ENCODE measurements around the gene PDZRN4.

DNA sequence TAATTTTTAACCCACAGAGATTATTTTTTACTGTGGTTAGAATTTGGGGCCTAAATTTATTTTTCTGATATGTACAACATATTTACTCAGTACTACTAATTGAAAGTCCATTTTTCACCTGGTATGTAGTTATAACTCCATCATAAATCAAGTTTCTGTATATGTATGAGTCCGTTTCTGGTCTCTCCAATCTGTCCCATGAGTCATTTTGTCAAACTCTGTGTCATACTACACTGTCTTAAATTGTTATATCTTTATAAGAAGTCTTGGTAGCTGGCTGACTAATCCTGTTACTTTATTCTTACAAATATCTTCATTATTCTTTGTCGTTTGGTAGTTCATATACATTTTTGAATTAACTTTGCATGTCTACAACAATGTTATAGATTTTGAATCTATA lies 344.0 kb downstream of the PDZRN4 start:
- no peak for TF ChIP-seq POLR2AphosphoS5 (IDR thresholded peaks at IDR 0.05; ENCODE audit: low read depth, low read length)
- TF ChIP-seq, protein P1, sequence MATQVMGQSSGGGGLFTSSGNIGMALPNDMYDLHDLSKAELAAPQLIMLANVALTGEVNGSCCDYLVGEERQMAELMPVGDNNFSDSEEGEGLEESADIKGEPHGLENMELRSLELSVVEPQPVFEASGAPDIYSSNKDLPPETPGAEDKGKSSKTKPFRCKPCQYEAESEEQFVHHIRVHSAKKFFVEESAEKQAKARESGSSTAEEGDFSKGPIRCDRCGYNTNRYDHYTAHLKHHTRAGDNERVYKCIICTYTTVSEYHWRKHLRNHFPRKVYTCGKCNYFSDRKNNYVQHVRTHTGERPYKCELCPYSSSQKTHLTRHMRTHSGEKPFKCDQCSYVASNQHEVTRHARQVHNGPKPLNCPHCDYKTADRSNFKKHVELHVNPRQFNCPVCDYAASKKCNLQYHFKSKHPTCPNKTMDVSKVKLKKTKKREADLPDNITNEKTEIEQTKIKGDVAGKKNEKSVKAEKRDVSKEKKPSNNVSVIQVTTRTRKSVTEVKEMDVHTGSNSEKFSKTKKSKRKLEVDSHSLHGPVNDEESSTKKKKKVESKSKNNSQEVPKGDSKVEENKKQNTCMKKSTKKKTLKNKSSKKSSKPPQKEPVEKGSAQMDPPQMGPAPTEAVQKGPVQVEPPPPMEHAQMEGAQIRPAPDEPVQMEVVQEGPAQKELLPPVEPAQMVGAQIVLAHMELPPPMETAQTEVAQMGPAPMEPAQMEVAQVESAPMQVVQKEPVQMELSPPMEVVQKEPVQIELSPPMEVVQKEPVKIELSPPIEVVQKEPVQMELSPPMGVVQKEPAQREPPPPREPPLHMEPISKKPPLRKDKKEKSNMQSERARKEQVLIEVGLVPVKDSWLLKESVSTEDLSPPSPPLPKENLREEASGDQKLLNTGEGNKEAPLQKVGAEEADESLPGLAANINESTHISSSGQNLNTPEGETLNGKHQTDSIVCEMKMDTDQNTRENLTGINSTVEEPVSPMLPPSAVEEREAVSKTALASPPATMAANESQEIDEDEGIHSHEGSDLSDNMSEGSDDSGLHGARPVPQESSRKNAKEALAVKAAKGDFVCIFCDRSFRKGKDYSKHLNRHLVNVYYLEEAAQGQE (IDR thresholded peaks at IDR 0.05; ENCODE audit: insufficient read depth in 1 of 2, low read depth in 2 of 2, low read length in 2 of 2) = no peak
- no peak for TF ChIP-seq TAF1 (IDR thresholded peaks at IDR 0.05; ENCODE audit: borderline replicate concordance, insufficient read depth, low read length)
- TF ChIP-seq SIN3A (IDR thresholded peaks at IDR 0.05; ENCODE audit: borderline replicate concordance, insufficient read depth, low read length) = no peak

Measured in PFSK-1 (cell line).